PC-3 (cell line): ENCODE measurements around the gene CHRM5.

Experiments used
- EZH2phosphoT487 ChIP-seq: fragments of 300-600 bp; sonication (generic); IDR thresholded peaks from 2 replicates; pipeline ENCODE4 v1.6.1; 2018; ENCODE audit warnings: mild to moderate bottlenecking, antibody characterized with exemption, low read length, borderline replicate concordance
- TF ChIP-seq, protein P1 (sequence below): fragments of 300-600 bp; sonication (generic); conservative IDR thresholded peaks from 2 replicates; pipeline ENCODE4 v1.5.1; 2017; ENCODE audit warnings: antibody characterized with exemption, low read depth, mild to moderate bottlenecking, low read length

DNA sequence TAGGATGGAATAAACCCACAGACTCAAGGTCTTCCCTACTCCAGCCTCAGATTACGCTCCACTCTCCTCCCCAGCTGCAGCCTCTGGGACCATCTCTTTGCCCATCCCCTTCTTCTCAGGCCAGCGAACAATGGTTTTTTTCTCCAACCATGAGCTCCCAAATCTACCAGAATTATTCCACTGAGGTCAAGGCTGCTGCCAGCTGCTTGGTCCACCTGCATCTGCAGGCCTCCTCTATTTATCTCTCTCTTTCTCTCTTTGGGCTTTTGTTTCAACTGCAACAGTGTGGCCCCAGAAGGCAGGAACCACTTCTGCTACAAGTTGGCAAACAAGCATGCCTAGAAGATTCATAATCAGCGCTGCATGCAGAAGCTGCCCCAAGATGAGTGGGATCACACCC lies 19.1 kb downstream of the CHRM5 start:
- no peak for TF ChIP-seq EZH2phosphoT487
- TF ChIP-seq, protein P1, sequence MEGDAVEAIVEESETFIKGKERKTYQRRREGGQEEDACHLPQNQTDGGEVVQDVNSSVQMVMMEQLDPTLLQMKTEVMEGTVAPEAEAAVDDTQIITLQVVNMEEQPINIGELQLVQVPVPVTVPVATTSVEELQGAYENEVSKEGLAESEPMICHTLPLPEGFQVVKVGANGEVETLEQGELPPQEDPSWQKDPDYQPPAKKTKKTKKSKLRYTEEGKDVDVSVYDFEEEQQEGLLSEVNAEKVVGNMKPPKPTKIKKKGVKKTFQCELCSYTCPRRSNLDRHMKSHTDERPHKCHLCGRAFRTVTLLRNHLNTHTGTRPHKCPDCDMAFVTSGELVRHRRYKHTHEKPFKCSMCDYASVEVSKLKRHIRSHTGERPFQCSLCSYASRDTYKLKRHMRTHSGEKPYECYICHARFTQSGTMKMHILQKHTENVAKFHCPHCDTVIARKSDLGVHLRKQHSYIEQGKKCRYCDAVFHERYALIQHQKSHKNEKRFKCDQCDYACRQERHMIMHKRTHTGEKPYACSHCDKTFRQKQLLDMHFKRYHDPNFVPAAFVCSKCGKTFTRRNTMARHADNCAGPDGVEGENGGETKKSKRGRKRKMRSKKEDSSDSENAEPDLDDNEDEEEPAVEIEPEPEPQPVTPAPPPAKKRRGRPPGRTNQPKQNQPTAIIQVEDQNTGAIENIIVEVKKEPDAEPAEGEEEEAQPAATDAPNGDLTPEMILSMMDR, result no peak
